Karpas-422 (cell line): ENCODE data around the gene SGSM2. TPM values are rescaled to one million over a fixed set of nuclear protein-coding genes. Genes with fewer than 3 reads are reported as not detected.

Experiments
- DNase-seq: peaks from one replicate; pipeline ENCODE4 v3.0.0-alpha.2; 2015
- H2AFZ ChIP-seq: fragments of 200-600 bp; sonication (generic); 2 replicates; pipeline ENCODE4 v1.6.1; 2014; ENCODE audit warnings: antibody characterized with exemption, low read length, mixed read lengths
- H3K27ac ChIP-seq: fragments of 200-600 bp; sonication (generic); 2 replicates; pipeline ENCODE4 v1.5.1; 2014; ENCODE audit warnings: mild to moderate bottlenecking, low read length, moderate library complexity
- H3K27me3 ChIP-seq: fragments of 200-600 bp; sonication (generic); 2 replicates; pipeline ENCODE4 v1.6.1; 2014; ENCODE audit warnings: low read length, mixed read lengths
- H3K36me3 ChIP-seq: fragments of 200-600 bp; sonication (generic); 2 replicates; pipeline ENCODE4 v1.6.1; 2014; ENCODE audit warnings: low read length, mixed read lengths; ENCODE audit not compliant: insufficient read depth
- H3K4me1 ChIP-seq: fragments of 200-600 bp; sonication (generic); 2 replicates; pipeline ENCODE4 v1.6.1; 2014; ENCODE audit warnings: mild to moderate bottlenecking, low read length, mixed read lengths
- H3K4me2 ChIP-seq: fragments of 200-600 bp; sonication (generic); 2 replicates; pipeline ENCODE4 v1.6.1; 2014; ENCODE audit warnings: low read length, low read depth, mild to moderate bottlenecking; ENCODE audit not compliant: poor library complexity, severe bottlenecking
- H3K4me3 ChIP-seq: fragments of 200-600 bp; sonication (generic); 2 replicates; pipeline ENCODE4 v1.5.1; 2014; ENCODE audit warnings: mild to moderate bottlenecking, antibody characterized with exemption, low read length, mixed read lengths
- H3K79me2 ChIP-seq: fragments of 200-600 bp; sonication (generic); 2 replicates; pipeline ENCODE4 v1.6.1; 2014; ENCODE audit warnings: mild to moderate bottlenecking, low read length, mixed read lengths
- H3K9ac ChIP-seq: fragments of 200-600 bp; sonication (generic); 2 replicates; pipeline ENCODE4 v1.6.0; 2014; ENCODE audit warnings: low read length
- H3K9me2 ChIP-seq: fragments of 200-600 bp; sonication (generic), shearing (Covaris generic); replicated peaks from 2 replicates; pipeline ENCODE4 v1.6.0; 2014; ENCODE audit warnings: mild to moderate bottlenecking, low read length, moderate library complexity; ENCODE audit not compliant: insufficient read depth
- H3K9me3 ChIP-seq: fragments of 300-700, 200-600 bp; sonication (generic); 2 replicates; pipeline ENCODE4 v1.6.1; 2014; ENCODE audit warnings: low read length, mixed read lengths
- H4K20me1 ChIP-seq: fragments of 200-600 bp; sonication (generic); 2 replicates; pipeline ENCODE4 v1.6.1; 2014; ENCODE audit warnings: mild to moderate bottlenecking, antibody characterized with exemption, low read length, low read depth; ENCODE audit not compliant: insufficient read depth
- total RNA-seq: library from RNA; depleted of rRNA; stranded (reverse); fragments of >200 nt; shearing (Covaris generic); gene quantifications from 2 replicates; pipeline ENCODE4 v1.2.3, GENCODE V29; 2014; ENCODE audit warnings: low replicate concordance; rRNA removed

Gene SGSM2
- 64.0 and 71.9 TPM in 2 replicates for total RNA-seq

GRCh38 chr17:2336852-2337543 is at the start of gene SGSM2:
Gene SGSM2 (plus strand): TSS chr17:2337501. CDS start chr17:2337689, 188 bp downstream.
- Histone ChIP-seq H3K4me2 (peak within 1 kb of the TSS; percentile 86), H3K4me1 (peaks cover 26% of the 10 kb centered on the region), H3K9me3 (no peaks in the 10 kb centered on the region), H4K20me1 (no peaks in the 10 kb centered on the region), H3K9ac (peak within 1 kb of the TSS; percentile 94), H3K79me2 (peaks cover 80% of the 10 kb centered on the region), H3K36me3 (peaks cover 35% of the 10 kb centered on the region), H3K4me3 (peak within 1 kb of the TSS; percentile 91), H3K27me3 (no peaks in the 10 kb centered on the region), H3K9me2 (no peaks in the 10 kb centered on the region), H3K27ac (peak within 1 kb of the TSS; percentile 69), H2AFZ (peak within 1 kb of the TSS; percentile 71; the same call in 1 of the 2 replicates)
- DNase-seq: peak; percentile 91

- H3K9me2 ChIP-seq: no peaks in the 10 kb centered on the region
- no peaks in the 10 kb centered on the region for H3K9me3 ChIP-seq
- peaks cover 27% of the 10 kb centered on the region; the same call in 1 of the 2 replicates for H3K36me3 ChIP-seq
- peak; percentile 48 for DNase-seq
- peak overlapping the region; percentile 27; the same call in 1 of the 2 replicates for H3K9ac ChIP-seq
- no peak overlapping the region for H2AFZ ChIP-seq
- 0 out of 2 replicates have a peak overlapping the region, but pooled peaks have one; percentile 26 for H3K27ac ChIP-seq
- no peaks in the 10 kb centered on the region for H3K27me3 ChIP-seq
- 0 out of 2 replicates have a peak overlapping the region, but pooled peaks have one; percentile 3 for H3K4me3 ChIP-seq
- H3K79me2 ChIP-seq: peaks cover 17% of the 10 kb centered on the region
- H3K4me2 ChIP-seq: peak overlapping the region; percentile 46
- H4K20me1 ChIP-seq: no peaks in the 10 kb centered on the region
- H3K4me1 ChIP-seq: peaks cover 10% of the 10 kb centered on the region
Measured at GRCh38 chr17:2289878-2290478, 47.3 kb upstream of the SGSM2 start.

- Histone ChIP-seq H3K4me1 (peaks cover 10% of the 10 kb centered on the region), H2AFZ (no peak overlapping the region), H3K9me3 (no peaks in the 10 kb centered on the region), H4K20me1 (no peaks in the 10 kb centered on the region), H3K9ac (no peak overlapping the region), H3K4me3 (no peak overlapping the region), H3K4me2 (no peak overlapping the region), H3K9me2 (no peaks in the 10 kb centered on the region), H3K36me3 (peaks cover 23% of the 10 kb centered on the region; the same call in 1 of the 2 replicates), H3K79me2 (peaks cover 33% of the 10 kb centered on the region), H3K27me3 (no peaks in the 10 kb centered on the region), H3K27ac (no peak overlapping the region)
- DNase-seq: no peak
Measured at GRCh38 chr17:2292100-2292499, 45.2 kb upstream of the SGSM2 start.

GRCh38 chr17:2295575-2295974 is 41.7 kb upstream of the SGSM2 start:
- Histone ChIP-seq H3K9ac (no peak overlapping the region), H3K4me1 (peaks cover 3% of the 10 kb centered on the region), H3K9me3 (no peaks in the 10 kb centered on the region), H3K36me3 (peaks cover 21% of the 10 kb centered on the region; the same call in 1 of the 2 replicates), H3K4me2 (no peak overlapping the region), H3K4me3 (no peak overlapping the region), H4K20me1 (no peaks in the 10 kb centered on the region), H3K79me2 (peaks cover 47% of the 10 kb centered on the region), H3K9me2 (no peaks in the 10 kb centered on the region), H3K27ac (no peak overlapping the region), H3K27me3 (no peaks in the 10 kb centered on the region), H2AFZ (no peak overlapping the region)
- DNase-seq: no peak

- H2AFZ ChIP-seq: no peak overlapping the region
- no peaks in the 10 kb centered on the region for H3K9me2 ChIP-seq
- no peaks in the 10 kb centered on the region for H3K9me3 ChIP-seq
- H3K27me3 ChIP-seq: no peaks in the 10 kb centered on the region
- H3K36me3 ChIP-seq: peaks cover 18% of the 10 kb centered on the region; the same call in 1 of the 2 replicates
- H3K27ac ChIP-seq: no peak overlapping the region
- peaks cover 5% of the 10 kb centered on the region for H3K4me1 ChIP-seq
- H3K4me3 ChIP-seq: no peak overlapping the region
- H3K79me2 ChIP-seq: peaks cover 62% of the 10 kb centered on the region
- DNase-seq: no peak
- H3K4me2 ChIP-seq: no peak overlapping the region
- H4K20me1 ChIP-seq: no peaks in the 10 kb centered on the region
- H3K9ac ChIP-seq: no peak overlapping the region
Measured at GRCh38 chr17:2297023-2297422, 40.3 kb upstream of the SGSM2 start.

GRCh38 chr17:2299136-2299535 is 38.2 kb upstream of the SGSM2 start:
- Histone ChIP-seq H4K20me1 (0 out of 2 replicates have a peak, but pooled peaks cover 5% of the 10 kb centered on the region), H3K27ac (no peak overlapping the region), H3K27me3 (no peaks in the 10 kb centered on the region), H3K36me3 (peaks cover 13% of the 10 kb centered on the region; the same call in 1 of the 2 replicates), H3K9ac (no peak overlapping the region), H2AFZ (no peak overlapping the region), H3K9me3 (no peaks in the 10 kb centered on the region), H3K79me2 (peaks cover 73% of the 10 kb centered on the region), H3K4me1 (peaks cover 12% of the 10 kb centered on the region), H3K4me2 (no peak overlapping the region), H3K4me3 (no peak overlapping the region), H3K9me2 (no peaks in the 10 kb centered on the region)
- no peak for DNase-seq

GRCh38 chr17:2299756-2300155 is 37.5 kb upstream of the SGSM2 start:
- Histone ChIP-seq H3K79me2 (peaks cover 78% of the 10 kb centered on the region), H3K27me3 (no peaks in the 10 kb centered on the region), H3K4me3 (no peak overlapping the region), H3K4me1 (peaks cover 18% of the 10 kb centered on the region), H3K9ac (no peak overlapping the region), H3K9me3 (no peaks in the 10 kb centered on the region), H2AFZ (no peak overlapping the region), H3K4me2 (no peak overlapping the region), H4K20me1 (0 out of 2 replicates have a peak, but pooled peaks cover 5% of the 10 kb centered on the region), H3K27ac (no peak overlapping the region), H3K36me3 (peaks cover 13% of the 10 kb centered on the region; the same call in 1 of the 2 replicates), H3K9me2 (no peaks in the 10 kb centered on the region)
- no peak for DNase-seq

GRCh38 chr17:2302778-2303203 is 34.5 kb upstream of the SGSM2 start:
- H3K9ac ChIP-seq: peak overlapping the region; percentile 100
- no peaks in the 10 kb centered on the region for H3K9me2 ChIP-seq
- peak overlapping the region; percentile 86 for H2AFZ ChIP-seq
- no peaks in the 10 kb centered on the region for H3K27me3 ChIP-seq
- H4K20me1 ChIP-seq: 0 out of 2 replicates have a peak, but pooled peaks cover 5% of the 10 kb centered on the region
- no peaks in the 10 kb centered on the region for H3K9me3 ChIP-seq
- H3K36me3 ChIP-seq: peaks cover 8% of the 10 kb centered on the region; the same call in 1 of the 2 replicates
- peak overlapping the region; percentile 41 for H3K27ac ChIP-seq
- H3K4me1 ChIP-seq: peaks cover 22% of the 10 kb centered on the region
- peak; percentile 67 for DNase-seq
- H3K79me2 ChIP-seq: peaks cover 78% of the 10 kb centered on the region
- H3K4me2 ChIP-seq: peak overlapping the region; percentile 88
- peak overlapping the region; percentile 100 for H3K4me3 ChIP-seq
